ELF-1 (cell line): ENCODE results near the gene WDR73.
A peak's percentile ranks its signal among the peaks of the same experiment; 100 is the strongest.
"Not testable (repeated sequence)": the region's sequence is repeated elsewhere in the genome, so short reads cannot be mapped to it uniquely, and the experiment has no call there.

ENCODE experiments used
- DNase-seq: peaks from one replicate; pipeline ENCODE4 v3.0.0-alpha.2; 2016; ENCODE audit warnings: low read depth, low spot score

WDR73 gene

DNA sequence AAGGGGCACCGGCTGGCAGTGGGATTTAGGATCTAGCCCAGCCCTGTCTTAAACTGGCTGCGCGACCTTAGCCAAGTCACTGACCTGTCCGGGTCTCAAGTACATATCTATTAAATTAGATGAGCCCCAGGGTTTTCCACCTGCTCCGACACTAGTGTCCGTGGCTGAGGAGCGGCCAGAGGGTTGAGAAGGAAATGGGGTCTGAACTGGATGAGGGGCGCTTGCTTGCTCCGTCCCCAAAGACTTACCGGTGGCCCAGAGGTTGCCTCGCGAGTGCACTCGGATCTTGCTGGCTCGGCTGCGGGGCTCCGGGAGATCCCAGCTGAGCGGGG lies 3.6 kb upstream of the WDR73 start:
- no peak for DNase-seq

DNA sequence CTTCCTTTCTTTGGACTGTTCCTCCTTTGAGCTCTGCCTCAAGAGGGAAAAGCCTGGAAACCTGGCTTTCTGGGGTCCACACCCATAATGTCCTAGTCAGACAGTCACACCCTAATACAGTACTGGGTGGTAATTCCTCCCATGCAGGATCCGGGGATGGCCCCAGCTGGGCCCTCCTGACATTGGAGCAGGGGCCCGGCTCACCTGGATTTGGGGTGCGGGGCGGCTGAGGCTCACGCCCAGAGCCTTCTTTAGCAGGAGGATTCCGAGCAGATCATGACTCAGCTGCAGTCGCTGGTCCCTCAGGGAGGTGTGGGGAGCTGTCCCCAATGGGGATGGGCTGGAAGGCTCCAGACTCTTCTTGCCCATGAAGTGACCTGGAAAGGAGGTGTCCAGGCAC lies 2.9 kb upstream of the WDR73 start:
- DNase-seq, result no peak

DNA sequence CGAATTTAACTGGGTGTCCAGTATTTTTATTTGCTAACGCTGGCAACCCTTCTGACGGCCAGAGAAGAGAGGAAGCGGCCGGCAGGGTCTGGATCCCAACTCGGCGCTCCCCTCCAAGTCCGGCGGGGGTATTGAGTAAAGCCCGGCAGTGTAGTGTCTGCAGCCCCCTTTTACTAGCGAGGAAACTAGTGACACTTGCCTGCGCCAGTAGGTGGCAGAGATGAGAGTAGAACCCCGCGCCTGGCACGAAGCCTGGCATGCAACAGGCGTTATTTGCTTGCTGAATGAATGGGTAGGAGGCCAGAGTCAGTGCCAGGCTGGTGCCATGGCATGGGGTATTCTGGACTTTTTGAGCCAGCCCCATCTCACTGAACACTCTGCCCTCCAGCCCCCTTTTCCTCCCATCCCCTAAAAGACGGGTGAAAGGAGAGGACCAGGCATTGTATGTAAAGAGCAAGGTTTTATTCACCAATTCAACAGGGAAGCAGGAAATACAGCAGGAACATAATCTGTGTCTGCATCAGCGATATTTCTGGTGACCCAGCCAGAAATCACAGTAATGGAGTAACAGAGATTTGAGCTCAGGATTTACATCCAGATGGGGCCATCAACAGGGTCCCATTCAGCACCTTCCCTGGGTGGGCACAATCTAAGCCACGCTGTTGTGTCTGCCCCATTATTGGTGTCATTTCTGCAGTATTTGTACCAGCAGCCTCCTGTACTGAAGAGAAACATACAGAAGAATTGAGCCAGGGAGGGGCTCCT lies 788 bp upstream of the WDR73 start:
- DNase-seq, result peak; percentile 85

DNA sequence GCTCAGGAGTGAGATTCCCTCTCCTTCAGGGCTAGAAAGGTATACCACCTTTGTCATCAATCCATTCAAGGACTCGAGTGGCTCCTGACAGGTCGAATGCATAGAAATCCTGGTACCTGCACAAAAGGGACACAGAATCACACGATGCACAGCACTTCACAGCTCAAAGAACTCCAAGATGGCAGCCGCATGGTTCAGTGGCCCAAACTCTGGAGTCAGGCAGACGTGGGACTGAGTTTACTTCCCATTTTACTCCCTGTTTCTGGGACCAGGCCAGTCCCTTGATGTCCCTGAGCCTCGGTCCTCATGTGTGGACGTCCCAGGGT lies 536 bp downstream of the WDR73 start:
- DNase-seq, result no peak

DNA sequence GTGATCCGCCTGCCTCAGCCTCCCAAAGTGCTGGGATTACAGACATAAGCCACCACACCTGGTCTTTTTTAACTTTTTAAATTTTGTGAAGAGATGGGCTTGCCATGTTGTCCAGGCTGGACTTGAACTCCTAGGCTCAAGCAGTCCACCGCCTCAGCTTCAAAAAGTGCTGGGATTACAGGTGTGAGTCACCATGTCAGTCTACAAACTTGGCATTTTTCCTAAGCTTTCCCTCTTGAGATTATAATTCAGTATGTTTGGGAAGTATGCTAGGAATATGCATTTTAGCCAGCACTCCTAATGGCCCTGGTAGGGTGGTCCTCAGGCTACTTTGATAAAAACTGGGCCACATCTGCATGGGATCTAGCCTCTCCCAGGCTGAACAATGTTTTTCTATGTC lies 4.4 kb downstream of the WDR73 start:
- no peak for DNase-seq

DNA sequence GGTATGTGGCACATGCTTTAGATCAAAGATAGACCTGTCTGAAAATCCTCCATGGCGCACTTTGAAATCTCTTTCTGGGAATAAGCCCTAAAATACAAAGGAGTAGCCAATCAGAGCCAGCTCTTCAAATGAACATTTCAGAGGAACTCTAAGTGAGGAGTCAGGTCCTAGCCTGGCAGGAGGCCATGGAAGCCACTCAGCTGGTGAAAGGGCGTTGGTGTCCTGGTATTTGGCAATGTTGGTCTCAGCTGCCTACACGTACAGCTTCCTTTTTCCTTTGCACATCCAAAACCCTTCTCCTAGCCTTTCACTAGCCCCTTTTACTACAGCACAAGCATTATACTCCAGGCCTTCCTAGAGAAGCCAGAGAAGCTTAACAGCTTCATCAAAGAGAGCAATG lies 5.5 kb downstream of the WDR73 start:
- no peak for DNase-seq

DNA sequence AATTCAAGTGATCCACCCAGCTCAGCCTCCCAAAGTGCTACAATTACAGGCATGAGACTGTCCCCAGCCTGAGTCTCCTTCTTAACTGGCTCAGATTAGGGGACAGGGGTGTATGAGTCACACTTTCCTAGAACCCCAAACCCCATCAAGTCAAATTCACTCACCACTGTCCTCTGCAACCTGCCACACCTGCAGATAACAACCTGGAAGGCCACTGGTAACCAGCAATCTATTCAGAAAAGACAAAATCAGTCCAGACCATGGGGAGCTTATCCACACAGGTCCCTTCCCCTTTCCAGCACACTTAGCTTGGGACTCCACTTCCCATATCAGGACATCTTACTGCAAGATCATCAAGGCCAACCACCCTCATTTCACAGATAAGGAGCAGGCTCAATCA lies 6.4 kb downstream of the WDR73 start:
- DNase-seq, result no peak

DNA sequence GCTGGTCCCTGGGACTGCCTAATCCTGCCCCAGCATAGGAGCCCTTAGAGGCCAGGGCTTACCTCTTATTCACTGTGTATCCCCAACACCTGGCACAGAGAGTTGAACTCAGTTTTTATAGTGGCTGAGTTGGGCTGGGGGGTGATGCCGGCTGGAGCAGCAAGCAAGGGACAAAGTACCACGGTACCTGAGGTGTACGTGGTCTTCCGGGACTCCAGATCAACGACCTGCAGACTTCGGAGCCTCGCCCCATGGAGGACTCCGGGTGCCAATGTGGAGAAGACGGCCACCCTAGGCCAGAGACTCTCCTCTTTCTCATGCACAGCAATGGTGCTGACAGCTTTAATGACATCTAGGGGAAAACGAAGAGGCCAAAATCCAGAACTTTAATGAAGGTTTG lies 8.1 kb downstream of the WDR73 start:
- DNase-seq, result no peak

DNA sequence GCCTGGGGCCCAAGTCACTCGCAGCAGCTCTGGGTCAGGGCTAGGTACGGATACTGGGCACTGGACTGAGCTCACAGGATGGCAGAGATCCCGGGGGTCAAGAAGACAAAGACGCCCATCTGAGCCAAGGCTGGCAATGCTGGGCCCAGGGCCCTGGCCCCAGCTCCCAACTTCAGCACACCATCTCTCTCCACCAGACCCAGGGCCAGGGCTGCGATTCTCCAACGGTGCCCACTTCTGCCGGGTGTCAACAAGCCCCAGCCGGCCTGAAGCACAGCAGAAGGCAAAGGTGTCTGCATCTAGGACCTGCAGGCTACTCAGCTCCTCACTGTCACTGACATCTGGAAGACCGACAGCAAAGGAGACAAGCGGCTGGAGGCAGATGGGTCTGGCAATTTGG lies 8.6 kb downstream of the WDR73 start:
- DNase-seq, result no peak

DNA sequence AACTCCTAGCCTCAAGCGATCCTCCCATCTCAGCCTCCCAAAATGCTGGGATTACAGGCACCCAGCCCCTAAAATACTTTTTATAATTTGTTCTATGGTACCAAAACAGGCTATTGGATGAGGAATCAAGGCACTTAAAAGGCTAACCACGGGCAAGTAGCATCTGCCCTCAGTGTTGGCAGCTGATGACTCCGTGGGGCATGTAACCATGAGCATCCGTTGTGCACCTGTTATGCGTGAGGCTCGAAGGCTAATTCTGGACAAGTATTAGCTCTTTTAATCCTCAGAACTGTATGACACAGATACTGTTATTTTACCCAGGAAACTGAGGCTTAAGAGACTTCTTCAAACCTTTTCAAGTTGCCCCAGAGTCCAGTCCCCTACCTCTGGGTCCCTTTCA lies 10.2 kb downstream of the WDR73 start:
- no peak for DNase-seq

DNA sequence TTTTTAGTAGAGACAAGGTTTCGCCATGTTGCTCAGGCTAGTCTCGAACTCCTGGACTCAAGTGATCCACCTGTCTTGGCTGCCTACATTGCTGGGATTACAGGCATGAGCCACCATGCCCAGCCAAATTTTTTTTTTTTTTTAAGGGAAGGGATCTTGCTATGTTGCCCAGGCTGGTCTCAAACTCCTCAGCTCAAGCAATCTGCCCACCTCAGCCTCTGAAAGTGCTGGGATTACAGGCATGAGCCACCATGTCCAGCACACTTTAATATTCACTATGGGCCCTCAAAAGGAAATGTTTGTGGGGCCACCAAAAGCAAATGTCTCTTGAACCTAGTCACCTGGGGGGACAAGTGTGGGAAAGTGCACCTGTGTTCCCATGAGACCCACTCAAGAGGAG lies 11.4 kb downstream of the WDR73 start:
- not testable (repeated sequence) for DNase-seq

DNA sequence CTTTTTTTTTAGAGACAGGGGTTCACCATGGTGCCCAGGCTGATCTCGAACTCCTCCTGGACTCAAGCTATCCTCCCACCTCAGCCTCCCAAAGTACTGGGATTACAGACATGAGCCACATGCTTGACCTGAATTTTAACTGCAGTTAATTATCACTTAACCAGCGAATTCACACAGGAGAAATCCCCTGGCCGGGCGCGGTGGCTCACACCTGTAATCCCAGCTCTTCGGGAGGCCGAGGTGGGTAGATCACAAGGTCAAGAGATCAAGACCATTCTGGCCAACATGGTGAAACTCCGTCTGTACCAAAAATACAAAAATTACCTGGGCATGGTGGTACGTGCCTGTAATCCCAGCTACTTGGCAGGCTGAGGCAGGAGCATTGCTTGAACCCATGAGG lies 12.2 kb downstream of the WDR73 start:
- not testable (repeated sequence) for DNase-seq

DNA sequence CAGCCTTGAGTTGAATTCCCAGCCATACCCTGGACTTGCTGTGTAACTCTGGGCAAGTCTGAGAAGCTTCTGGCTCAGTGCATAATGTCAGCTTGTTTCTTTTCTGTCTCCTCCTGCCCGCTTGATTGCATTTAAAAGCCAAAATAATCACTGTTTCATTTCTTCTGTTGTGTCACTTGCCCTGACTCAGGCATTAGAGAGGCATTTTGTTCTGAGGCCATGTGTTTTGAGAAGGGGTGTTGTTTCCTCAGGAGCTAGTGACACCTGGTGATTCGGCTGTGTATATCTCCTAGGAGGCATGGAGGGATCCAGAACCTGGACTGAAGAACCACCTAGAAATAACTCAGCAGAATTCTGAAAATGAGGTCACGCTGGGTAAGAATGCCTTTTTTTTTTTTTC lies 16.0 kb downstream of the WDR73 start:
- peak; percentile 37 for DNase-seq

DNA sequence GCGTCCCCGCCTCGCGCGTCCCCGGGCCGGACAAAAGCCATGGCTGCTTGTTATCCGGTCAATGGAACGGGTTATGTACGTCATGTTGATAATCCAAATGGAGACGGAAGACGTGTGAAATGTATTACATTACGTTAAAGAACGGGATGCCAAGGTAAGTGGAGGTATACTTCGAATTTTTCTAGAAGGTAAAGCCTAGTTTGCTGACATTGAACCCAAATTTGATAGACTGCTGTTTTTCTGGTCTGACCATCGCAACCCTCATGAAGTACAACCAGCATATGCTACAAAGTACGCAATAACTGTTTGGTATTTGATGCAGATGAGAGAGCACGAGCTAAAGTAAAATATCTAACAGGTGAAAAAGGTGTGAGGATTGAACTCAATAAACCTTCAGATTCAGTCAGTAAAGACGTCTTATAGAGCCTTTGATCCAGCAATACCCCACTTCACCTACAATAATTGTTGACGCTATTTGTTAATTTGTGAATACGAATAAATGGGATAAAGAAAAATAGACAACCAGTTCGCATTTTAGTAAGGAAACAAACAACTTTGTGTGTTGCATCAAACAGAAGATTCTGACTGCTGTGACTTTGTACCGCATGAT lies 19.8 kb downstream of the WDR73 start:
- DNase-seq, result no peak

DNA sequence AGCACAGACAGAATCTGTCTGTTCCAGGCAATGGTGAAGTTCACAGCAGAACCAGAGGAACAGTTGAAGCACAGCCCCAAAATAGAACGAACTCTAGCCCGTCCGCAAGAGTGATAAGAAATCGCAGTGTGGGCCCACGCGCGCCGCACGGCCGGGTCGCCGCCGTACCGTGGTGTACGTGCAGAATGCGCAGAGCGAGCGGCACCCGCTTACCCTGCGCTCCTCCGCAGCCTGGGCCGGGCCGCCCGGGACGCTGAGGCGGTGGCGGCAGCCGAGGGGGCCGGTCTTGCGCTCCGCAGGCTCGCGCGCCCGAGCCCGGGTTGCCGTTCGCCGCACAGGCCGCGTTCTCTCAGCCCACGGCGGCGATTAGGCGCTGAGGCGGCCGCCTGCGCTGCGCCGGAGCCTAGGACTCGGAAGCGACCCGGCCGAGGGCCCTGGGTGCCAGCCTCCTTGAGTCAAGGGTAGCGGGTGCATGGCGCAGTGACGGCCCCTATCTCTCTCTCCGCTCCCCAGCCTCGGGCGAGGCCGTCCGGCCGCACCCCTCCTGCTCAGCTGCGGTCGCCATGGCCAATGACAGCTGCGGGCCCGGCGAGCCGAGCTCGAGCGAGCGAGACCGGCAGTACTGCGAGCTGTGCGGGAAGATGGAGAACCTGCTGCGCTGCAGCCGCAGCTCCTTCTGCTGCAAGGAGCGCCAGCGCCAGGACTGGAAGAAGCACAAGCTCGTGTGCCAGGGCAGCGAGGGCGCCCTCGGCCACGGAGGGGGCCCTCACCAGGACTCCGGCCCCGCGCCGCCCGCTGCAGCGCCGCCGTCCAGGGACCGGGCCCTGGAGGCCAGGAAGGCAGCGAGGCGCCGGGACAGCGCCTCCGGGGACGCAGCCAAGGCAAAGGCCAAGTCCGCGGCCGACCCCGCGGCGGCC lies 20.5 kb downstream of the WDR73 start:
- DNase-seq, result peak; percentile 76

DNA sequence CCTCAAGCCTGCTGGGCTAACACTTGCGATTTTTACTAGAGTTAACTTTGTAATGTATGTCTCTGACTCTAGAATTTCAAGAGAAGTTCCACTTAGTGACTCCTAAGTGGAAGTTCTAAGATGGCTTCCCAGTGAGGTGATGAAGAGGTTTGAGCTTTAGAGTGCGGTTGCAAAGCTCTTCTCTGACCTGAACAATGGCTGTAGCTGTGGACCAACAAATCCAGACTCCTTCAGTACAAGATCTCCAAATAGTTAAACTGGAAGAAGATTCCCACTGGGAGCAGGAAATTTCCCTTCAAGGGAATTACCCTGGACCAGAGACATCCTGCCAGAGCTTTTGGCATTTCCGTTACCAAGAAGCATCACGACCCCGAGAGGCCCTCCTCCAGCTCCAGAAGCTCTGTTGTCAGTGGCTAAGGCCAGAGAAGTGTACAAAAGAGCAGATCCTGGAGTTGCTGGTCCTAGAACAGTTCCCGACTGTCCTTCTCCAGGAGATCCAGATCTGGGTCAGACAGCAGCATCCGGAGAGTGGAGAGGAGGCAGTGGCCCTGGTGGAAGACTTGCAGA lies 22.3 kb downstream of the WDR73 start:
- no peak for DNase-seq

DNA sequence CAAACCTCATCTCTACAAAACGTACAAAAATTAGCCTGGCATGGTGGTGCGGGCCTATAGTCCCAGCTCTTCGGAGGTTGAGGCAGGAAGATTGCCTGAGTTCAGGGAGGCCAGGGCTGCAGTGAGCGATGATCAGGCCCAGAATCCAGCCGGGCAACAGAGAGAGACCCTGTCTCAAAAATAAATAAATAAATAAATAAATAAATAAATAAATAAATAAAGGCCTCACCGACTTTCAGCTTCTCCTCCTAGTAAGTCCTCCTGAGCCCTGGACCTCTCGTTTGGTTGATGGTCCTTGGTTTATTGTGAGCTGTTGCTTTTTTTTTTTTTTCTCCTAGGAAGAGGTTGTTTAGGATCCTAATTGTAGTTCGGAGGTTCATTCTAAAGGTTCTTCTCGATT lies 25.1 kb downstream of the WDR73 start:
- DNase-seq, result no peak

DNA sequence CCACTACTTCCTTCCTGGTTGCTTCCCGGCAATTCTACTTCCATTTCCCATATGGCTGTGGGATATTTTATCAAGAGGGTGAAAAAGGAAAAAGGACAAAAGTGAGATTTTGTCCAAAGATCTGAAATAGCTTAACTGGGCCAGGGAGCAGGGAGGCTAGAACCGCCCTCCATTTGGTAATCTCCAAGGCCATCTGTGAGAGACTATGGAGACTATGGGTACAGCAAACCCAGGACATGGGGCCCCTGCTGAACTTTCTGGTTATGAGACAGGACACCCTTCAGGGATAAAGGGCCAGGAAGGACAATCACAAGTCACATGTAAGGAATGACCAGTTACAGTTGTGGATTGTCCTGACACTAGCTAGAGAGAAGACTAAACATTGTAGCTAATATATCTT lies 29.0 kb downstream of the WDR73 start:
- no peak for DNase-seq

DNA sequence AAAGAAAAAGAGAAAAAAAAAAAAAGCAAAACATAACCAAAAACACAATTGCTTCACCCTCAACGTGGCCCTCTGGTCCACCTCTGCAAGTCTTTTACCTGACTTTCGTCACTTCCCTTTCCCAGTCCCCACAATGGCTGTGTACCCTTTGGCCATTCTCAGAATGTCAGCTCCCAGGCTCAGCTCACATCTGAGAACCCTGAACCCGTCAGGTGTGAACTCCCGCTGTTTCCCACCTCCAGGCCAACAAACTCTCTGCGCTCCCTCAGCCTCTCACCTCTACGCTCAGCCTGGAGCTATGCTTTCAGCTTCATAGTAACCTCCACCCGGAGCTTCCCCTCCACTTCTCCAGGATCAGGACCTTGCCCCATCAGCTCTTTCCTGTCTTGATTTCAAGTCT lies 29.7 kb downstream of the WDR73 start:
- DNase-seq, result no peak

DNA sequence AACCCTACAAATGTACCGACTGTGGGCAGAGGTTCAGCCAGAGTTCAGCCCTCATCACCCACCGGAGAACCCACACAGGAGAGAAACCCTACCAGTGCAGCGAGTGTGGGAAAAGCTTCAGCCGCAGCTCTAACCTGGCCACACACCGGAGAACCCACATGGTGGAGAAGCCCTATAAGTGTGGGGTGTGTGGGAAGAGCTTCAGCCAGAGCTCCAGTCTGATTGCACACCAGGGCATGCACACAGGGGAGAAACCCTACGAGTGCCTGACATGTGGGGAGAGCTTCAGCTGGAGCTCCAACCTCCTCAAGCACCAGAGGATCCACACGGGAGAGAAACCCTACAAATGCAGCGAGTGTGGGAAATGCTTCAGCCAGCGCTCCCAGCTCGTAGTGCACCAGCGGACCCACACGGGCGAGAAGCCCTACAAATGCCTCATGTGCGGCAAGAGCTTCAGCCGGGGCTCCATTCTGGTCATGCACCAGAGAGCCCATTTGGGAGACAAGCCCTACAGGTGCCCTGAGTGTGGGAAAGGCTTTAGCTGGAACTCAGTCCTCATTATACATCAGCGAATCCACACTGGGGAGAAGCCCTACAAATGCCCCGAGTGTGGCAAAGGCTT lies 32.6 kb downstream of the WDR73 start:
- DNase-seq, result no peak

DNA sequence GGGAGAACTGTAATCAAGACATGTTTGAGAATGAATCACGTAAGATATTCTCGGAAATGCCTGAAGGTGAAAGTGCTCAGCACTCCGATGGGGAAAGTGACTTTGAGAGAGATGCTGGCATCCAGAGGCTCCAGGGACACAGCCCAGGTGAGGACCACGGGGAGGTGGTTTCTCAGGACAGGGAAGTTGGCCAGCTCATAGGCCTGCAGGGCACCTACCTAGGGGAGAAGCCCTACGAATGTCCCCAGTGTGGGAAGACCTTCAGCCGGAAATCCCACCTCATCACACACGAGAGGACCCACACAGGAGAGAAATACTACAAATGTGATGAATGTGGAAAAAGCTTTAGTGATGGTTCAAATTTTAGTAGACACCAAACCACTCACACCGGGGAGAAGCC lies 33.5 kb downstream of the WDR73 start:
- no peak for DNase-seq

DNA sequence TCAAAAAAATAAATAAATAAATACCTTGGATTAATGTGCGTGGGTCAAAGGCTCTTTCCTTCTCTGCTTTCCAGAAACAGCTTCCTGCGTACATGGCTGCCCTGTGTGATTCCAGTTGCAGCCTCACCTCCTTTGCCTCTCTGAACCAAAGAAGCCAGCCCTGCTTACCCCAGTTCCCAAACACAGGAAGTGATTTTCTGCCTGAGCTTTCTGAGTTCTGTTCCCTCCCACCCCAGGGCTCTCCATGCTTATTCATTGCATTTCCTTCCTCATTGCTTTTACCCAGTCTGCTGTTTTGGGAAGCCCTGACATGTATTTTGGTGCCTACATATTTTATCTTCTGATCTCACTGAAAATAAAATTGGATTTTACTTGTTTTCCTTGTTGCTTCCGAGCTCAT lies 37.8 kb downstream of the WDR73 start:
- DNase-seq, result no peak
